SH-SY5Y (cell line): ENCODE data around the gene SOAT1.

Experiments used
- GATA2 ChIP-seq: IDR thresholded peaks from 2 replicates; pipeline ENCODE4 v1.6.1; 2011; ENCODE audit warnings: mild to moderate bottlenecking, low read depth, low read length
- GATA3 ChIP-seq: IDR thresholded peaks from 2 replicates; pipeline ENCODE4 v1.6.1; 2011; ENCODE audit warnings: low read depth, mild to moderate bottlenecking, low read length, moderate library complexity

DNA sequence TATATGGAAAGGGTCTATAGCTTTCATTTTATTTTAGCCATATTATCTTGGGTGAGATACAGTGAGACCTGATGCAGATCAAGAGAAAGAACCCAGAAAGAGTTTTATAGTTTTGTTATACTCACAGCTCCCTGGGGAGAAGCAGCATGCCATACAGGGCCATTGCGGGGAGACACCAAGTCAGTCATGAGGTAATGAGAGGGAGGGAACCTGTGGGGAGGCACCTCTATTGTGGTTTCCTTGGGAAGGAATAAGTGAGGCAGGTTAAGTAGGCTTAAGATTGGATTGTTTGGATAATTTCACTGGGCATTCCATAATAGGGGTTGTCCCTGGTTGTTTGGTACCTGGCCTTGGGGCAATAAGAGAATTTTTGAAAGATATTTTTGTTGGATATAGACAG lies 91.9 kb downstream of the SOAT1 start:
- no peak for TF ChIP-seq GATA2
- no peak for TF ChIP-seq GATA3
